Stimulated activated CD4-positive, alpha-beta T cell treated with anti-CD3 and anti-CD28 coated beads, Interleukin-1b, Interleukin-23, amount 100 ng/mL, for 48 hours (primary cell): ENCODE data around the gene ZNF521.

ENCODE experiments used
- DNase-seq: peaks from one replicate; pipeline ENCODE4 v3.0.0-alpha.2; 2020

Gene ZNF521

GRCh38 chr18:25247725-25248124, 104.2 kb downstream of the ZNF521 start:
- DNase-seq, result no peak

DNA sequence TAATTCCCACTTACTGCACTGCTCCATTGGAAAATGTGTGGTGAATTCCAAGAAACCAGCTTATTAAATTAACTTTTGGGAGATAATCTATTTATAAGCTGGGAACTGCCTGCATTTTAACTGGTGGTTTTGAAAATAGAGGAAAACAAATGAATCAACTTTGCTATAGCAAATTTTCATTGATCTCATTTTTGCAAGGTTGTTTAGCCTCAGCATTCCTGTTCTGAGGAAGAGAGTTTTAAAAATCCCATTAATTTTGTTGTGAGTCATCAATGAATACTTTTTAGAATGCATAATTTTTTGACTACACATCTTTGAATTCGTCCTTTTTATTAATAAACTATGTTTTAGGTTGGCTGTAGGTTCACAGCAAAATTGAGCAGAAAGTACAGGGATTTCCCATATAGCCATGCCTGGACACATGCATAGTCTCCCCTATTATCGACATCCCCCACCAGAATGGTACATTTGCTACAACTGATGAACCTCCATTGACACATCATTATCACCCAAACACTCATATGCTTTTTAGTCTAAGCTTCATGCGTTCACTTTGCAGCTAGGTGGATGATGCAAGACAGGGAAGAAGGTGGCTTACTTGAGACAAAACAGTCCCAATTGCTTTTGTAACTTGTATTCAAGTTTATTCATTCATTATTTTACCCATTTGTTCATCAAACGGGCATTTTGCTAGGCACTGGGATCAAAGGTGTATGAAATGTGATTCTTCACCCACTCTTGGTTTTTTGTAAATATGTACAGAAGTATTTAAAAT, 106.9 kb downstream of the ZNF521 start:
- no peak for DNase-seq

DNA sequence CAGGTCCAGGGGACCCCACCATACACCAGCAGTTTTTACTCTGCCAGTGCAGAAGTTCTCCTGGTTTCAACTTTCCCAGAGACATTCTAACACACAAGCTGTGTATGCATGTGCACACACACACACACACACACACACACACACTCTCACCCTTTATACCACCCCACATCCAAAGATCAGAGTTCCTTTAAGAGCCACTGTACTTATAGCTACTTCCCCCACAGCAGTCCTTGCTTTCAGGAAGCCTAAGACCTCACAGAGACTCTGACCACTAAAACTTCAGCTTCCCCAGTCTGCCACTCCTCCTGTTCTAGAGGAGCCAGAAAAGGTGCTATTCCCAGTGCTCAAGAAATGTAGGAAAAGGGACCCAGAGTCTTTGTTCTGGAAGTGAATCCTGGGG, 107.8 kb downstream of the ZNF521 start:
- DNase-seq, result no peak

DNA sequence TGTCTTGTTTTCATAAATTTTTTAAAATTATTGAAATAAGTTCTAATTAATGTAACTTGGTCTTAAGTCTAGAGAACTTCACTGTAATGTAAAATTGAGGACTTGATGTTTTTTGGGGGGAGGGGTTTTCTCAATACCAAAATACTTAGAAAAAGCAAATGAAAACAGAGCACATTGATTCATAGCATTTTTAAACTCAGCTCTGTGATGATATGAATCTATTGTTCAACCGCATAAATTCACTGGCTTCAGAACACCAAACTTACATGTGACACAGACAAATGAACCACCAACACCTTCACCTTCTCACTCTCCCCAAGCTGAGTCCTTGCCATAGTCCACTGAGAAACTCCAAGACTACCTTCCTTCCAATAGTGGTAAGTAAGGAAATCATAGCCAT, 108.2 kb downstream of the ZNF521 start:
- DNase-seq, result no peak

DNA sequence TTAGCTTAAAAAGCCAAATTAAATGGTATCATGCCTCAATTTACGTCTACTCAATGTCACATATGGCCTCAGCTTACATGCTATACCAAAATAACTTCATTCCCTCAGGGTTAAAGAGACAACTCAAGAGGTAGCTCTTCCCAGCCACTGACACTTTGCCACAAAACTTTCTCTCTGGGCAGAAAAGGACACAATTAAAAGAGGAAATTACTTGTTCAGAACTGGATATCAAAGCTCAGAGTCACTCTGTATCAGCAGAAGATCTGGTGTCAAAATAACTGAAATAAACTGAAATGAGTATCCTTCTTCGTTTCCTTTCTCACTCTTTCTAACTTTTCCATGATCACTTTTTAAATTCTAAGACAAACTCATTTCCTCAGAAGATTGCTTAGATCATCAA, 108.7 kb downstream of the ZNF521 start:
- no peak for DNase-seq

DNA sequence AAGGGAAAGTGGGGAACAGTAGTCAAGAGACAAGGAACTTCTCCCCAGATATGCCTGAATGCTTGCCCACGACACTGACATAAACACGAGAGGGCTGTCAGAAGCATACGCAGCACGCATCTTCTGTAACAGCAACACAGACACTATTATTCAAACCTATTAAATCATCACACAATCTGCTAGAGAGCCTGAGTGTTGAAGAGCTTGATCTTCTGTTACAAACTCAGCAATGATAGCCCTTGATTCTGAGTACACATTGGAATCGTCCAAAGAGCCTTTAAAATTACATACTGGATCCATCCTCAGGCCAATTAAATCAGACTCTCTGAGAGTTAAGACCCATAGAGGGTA, 111.6 kb downstream of the ZNF521 start:
- DNase-seq, result no peak

DNA sequence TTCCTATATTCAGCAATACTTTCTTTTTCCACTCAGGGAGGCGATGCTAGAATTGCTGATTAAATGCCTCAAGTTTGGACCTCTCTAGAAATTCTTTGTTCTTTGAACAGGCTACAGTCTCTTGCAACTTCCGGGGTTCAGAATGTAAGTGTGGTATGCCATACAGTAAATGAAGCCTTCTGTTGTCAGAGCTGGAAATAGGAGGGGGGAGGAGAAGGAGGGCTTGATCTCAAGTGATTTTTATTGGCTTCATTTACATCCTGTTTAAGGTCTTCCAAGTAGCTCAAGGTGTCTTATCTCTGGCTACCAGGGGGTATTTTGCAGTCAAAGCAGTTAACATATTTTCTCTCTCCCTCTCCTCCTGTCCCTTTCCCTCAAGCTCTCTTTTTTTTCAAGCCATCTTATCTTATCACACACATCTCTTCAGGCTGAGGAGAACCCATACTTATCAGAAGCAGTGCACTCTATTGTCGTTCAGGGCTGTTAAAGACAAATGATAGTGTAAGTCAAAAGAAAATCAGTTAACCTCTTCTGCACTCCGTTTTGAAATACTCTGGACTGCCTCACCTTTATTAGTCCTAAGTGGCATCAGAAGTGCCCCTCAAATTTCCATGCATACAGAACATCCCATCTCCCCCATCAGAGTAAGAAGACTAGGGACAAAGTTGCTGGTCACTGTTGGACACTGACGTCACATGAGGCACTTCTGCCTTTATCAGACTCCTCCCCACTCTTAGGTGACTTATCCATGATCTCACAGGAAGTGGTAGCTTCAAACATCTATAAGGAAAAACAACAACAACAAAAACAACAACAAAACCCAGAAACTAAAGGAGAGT, 112.2 kb downstream of the ZNF521 start:
- no peak for DNase-seq

- DNase-seq, result no peak
Measured at GRCh38 chr18:25239151-25239550, 112.8 kb downstream of the ZNF521 start.

- no peak for DNase-seq
Measured at GRCh38 chr18:25237571-25238267, 114.2 kb downstream of the ZNF521 start.

GRCh38 chr18:25236736-25237135, 115.2 kb downstream of the ZNF521 start:
- DNase-seq, result no peak

DNA sequence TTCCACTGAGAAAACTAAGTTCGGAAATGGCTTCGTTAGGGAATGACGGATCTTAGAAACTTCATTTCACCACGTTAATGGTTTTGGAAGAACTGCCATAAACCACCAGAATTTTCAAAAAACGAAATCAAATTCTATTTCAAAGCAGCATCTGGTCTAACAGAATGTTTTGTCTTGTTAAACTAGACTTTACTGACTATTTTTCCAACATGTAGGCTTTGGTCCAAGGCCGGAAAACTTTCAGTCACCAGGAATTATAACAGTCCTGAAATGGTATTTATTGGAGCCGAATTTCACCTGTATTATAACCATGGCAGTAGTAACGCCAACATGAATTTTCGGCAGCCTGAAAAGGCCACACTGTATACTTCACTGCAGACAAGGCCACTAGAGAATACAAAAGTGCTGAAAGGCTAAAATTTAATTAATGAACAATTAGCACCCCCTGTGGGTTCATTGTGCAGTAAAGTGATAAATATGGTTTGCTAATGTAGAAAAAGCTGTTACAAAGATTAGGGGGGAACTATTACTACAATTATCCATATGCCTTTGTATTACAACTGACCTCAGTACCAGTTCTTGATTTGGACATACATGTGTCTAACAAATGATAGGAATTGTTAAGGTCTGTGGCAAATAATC, 116.4 kb downstream of the ZNF521 start:
- no peak for DNase-seq

- DNase-seq, result no peak
Measured at GRCh38 chr18:25234740-25235345, 117.1 kb downstream of the ZNF521 start.

GRCh38 chr18:25234322-25234639, 117.7 kb downstream of the ZNF521 start:
- no peak for DNase-seq

- no peak for DNase-seq
Measured at GRCh38 chr18:25233528-25234321, 118.2 kb downstream of the ZNF521 start.

DNA sequence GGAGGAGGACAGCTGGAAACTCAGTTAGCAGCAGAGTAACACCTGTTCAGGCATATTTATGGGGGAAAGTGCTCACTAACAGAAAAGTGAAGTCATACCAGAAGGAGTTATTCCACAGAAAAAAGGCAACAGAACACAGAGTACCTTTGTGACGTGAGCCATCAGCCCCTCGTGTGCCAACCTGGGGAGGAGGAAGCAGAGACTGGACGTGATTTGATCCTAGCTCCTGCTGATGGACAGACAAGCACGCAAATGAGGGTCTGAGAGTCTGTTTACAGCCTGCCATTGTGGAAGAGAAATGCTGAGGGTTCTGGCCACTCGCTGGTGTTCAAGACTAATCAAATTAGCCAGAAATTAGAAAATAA, 120.7 kb downstream of the ZNF521 start:
- no peak for DNase-seq

- DNase-seq, result no peak
Measured at GRCh38 chr18:25230658-25231326, 121.2 kb downstream of the ZNF521 start.

- no peak for DNase-seq
Measured at GRCh38 chr18:25229920-25230319, 122.0 kb downstream of the ZNF521 start.

DNA sequence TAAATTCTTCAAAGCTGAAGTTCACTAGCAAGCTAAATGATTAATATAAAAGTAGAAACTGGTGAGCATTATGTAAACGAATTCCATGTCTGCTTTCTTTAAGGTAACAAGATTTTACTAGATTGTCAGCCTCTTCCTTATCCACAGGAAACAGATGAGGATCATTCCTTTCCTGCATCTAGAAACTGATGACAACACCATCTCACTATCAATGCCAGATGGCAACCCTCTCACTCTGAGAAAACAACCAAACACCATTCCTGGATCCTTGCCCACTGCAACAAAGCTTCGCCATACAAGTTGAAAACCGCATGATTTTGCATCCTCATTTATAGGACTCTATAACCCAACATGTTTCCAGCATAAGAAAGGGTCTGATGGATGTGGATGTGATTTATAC, 122.9 kb downstream of the ZNF521 start:
- no peak for DNase-seq

GRCh38 chr18:25228410-25228809, 123.6 kb downstream of the ZNF521 start:
- DNase-seq, result no peak

- DNase-seq, result no peak
Measured at GRCh38 chr18:25225151-25225550, 126.8 kb downstream of the ZNF521 start.
